Brain microvascular endothelial cell (primary cell): Measurements from ENCODE around the gene TXLNB.

Experiments
- DNase-seq: peaks from one replicate; pipeline ENCODE4 v3.0.0-alpha.2; 2020
- H3K27ac ChIP-seq: fragments of 250-450 bp; sonication (Bioruptor Pico); 2 replicates; pipeline ENCODE4 v1.5.1; 2020; ENCODE audit warnings: mild to moderate bottlenecking, moderate library complexity
- H3K27me3 ChIP-seq: fragments of 250-450 bp; sonication (Bioruptor Pico); replicated peaks from 2 replicates; pipeline ENCODE4 v1.5.1; 2020; ENCODE audit warnings: mild to moderate bottlenecking
- H3K36me3 ChIP-seq: fragments of 250-450 bp; sonication (Bioruptor Pico); replicated peaks from 2 replicates; pipeline ENCODE4 v1.5.1; 2020; ENCODE audit warnings: mild to moderate bottlenecking
- H3K4me3 ChIP-seq: 2 replicates; pipeline ENCODE4 v1.5.1; 2011; ENCODE audit warnings: low read depth, mild to moderate bottlenecking, control low read depth, low read length, moderate library complexity
- in situ Hi-C: cut with HindIII; loops from 2 replicates; pipeline ENCODE4 v1.10.0; 2017; ENCODE audit warnings: low sequenced_read_pairs, low pct_ligation_motif_present
- TF ChIP-seq, protein P1 (sequence below): IDR thresholded peaks from 2 replicates; pipeline ENCODE4 v1.5.1; 2011; ENCODE audit warnings: low read depth, mild to moderate bottlenecking, moderate library complexity, low read length, control low read depth, inconsistent platforms; ENCODE audit errors: missing control alignments

The TXLNB gene

DNA sequence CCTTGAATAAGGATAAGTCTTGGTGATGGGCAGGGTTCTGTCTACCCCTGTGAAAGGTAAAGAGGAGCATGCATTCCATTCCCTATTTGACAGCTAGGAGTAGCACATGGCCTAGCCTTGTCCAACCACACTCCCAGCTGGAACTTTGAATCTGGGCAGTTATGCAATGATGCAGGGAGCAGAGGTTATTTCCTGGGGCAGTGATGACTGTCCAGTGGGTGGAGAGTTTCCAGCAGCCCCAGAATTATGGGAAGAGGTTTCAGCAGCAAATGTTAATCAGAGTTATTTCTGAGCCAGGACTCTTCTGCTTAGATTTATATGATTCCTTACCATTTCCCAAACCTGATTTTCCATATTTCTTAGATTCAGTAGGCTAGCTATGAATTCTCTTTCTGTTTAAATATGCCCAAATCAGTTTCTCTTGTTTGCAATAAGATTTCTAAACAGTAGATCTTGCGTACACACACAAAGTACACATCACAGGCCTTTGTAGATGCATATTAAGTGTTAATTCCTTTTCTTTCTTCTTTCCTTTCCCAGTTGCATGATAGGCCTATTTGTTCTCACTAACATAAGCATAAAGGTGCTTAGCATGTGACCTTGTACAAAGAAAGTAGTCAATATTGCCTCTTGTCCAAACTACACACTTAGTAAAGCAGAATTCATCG, 17.3 kb upstream of the TXLNB start:
- no peak overlapping the region for H3K4me3 ChIP-seq
- in situ Hi-C loops = no loop called here
- TF ChIP-seq, protein P1, sequence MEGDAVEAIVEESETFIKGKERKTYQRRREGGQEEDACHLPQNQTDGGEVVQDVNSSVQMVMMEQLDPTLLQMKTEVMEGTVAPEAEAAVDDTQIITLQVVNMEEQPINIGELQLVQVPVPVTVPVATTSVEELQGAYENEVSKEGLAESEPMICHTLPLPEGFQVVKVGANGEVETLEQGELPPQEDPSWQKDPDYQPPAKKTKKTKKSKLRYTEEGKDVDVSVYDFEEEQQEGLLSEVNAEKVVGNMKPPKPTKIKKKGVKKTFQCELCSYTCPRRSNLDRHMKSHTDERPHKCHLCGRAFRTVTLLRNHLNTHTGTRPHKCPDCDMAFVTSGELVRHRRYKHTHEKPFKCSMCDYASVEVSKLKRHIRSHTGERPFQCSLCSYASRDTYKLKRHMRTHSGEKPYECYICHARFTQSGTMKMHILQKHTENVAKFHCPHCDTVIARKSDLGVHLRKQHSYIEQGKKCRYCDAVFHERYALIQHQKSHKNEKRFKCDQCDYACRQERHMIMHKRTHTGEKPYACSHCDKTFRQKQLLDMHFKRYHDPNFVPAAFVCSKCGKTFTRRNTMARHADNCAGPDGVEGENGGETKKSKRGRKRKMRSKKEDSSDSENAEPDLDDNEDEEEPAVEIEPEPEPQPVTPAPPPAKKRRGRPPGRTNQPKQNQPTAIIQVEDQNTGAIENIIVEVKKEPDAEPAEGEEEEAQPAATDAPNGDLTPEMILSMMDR = no peak
- H3K27me3 ChIP-seq = no peaks in the 10 kb centered on the region
- H3K36me3 ChIP-seq = no peaks in the 10 kb centered on the region
- DNase-seq = peak; percentile 71
- H3K27ac ChIP-seq = peak overlapping the region; percentile 14

DNA sequence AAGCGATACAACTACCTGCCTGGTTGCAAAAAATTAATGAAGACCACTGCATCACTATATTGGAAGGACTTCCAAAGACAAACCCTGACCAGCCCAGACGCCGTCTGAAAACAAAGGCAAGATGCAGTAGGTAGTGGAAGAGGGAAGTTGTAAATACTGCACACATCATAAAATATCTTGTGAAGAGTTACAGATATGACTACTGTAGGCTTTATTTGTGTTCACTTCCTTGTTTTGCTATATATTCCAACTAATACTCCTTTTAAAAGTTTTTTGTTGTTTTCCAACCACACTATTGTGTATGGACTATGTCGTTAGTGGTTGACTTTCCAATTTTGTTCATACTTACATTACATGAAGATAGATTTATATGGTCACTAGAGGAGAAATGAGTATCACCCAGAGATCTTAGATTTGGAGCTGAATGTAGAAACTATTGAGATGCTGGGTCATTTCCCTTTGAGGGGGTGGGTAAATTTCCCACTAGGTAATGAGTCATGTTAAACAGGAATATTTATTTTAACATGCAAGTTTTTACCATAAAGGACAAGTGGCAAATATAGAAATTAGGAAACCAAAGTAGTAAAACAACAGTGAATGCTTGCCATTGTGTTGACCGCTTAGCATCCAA, 16.6 kb upstream of the TXLNB start:
- Histone ChIP-seq H3K36me3 (no peaks in the 10 kb centered on the region), H3K27ac (peak overlapping the region; percentile 14), H3K4me3 (no peak overlapping the region), H3K27me3 (no peaks in the 10 kb centered on the region)
- peak; percentile 7 for DNase-seq
- in situ Hi-C loops = no loop called here
- TF ChIP-seq, protein P1 = no peak

- H3K27me3 ChIP-seq = no peaks in the 10 kb centered on the region
- no peak overlapping the region for H3K27ac ChIP-seq
- no peaks in the 10 kb centered on the region for H3K36me3 ChIP-seq
- H3K4me3 ChIP-seq = no peak overlapping the region
- in situ Hi-C loops = no loop called here
- DNase-seq = no peak
- TF ChIP-seq, protein P1 = no peak
Measured at GRCh38 chr6:139306291-139306981, 14.6 kb upstream of the TXLNB start.

- Histone ChIP-seq H3K36me3 (no peaks in the 10 kb centered on the region), H3K4me3 (no peak overlapping the region), H3K27me3 (no peaks in the 10 kb centered on the region), H3K27ac (no peak overlapping the region)
- DNase-seq = no peak
- in situ Hi-C loops = no loop called here
- TF ChIP-seq, protein P1 = no peak
Measured at GRCh38 chr6:139303185-139303584, 11.4 kb upstream of the TXLNB start.

- TF ChIP-seq, protein P1 = no peak
- H3K36me3 ChIP-seq = no peaks in the 10 kb centered on the region
- no peak overlapping the region for H3K27ac ChIP-seq
- H3K27me3 ChIP-seq = no peaks in the 10 kb centered on the region
- in situ Hi-C loops = no loop called here
- DNase-seq = no peak
- no peak overlapping the region for H3K4me3 ChIP-seq
Measured at GRCh38 chr6:139297921-139298320, 6.1 kb upstream of the TXLNB start.
